Right hindlimb (tissue), 1 donor: Measurements from ENCODE around the gene ZMIZ1.

ENCODE experiments used
- DNase-seq: peaks from one replicate; pipeline ENCODE4 v3.0.0-alpha.2; 2018

Gene ZMIZ1

GRCh38 chr10:79349072-79349491 is 280.3 kb downstream of the ZMIZ1 start:
- DNase-seq, result no peak

DNA sequence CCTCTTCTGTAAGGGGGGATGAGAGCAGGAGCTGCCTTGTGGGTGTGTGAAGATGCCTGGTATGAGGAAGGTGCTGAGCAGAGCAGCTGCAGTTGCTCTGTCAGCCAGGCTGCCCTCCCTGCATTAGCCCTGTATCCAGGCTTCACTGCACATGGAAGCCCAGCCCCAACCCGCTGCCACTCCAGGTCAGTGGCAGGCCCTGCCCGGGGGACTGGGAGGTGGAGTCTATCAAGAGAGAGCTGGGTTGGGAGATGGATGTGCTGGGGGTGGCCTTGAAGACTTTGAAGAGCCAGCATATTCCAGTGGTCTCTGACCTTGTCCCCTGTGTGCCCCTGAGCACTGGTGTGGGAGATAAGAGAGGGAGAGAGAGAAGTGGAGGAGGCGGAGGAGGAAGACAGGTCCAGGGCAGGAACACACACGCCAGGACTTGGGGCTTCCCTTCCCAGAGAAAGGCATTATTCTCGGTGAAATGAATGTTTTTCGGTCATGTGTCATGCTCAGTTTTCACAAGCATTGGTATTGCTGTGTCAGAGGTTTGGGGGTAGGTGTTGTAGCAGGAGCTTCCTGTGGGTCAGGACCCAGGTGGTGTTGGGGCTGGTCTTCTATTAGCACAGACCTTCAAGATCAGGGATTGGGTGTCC is 281.1 kb downstream of the ZMIZ1 start:
- DNase-seq, result no peak

- no peak for DNase-seq
Measured at GRCh38 chr10:79350407-79351154, 281.8 kb downstream of the ZMIZ1 start.

- no peak for DNase-seq
Measured at GRCh38 chr10:79351332-79351731, 282.6 kb downstream of the ZMIZ1 start.

DNA sequence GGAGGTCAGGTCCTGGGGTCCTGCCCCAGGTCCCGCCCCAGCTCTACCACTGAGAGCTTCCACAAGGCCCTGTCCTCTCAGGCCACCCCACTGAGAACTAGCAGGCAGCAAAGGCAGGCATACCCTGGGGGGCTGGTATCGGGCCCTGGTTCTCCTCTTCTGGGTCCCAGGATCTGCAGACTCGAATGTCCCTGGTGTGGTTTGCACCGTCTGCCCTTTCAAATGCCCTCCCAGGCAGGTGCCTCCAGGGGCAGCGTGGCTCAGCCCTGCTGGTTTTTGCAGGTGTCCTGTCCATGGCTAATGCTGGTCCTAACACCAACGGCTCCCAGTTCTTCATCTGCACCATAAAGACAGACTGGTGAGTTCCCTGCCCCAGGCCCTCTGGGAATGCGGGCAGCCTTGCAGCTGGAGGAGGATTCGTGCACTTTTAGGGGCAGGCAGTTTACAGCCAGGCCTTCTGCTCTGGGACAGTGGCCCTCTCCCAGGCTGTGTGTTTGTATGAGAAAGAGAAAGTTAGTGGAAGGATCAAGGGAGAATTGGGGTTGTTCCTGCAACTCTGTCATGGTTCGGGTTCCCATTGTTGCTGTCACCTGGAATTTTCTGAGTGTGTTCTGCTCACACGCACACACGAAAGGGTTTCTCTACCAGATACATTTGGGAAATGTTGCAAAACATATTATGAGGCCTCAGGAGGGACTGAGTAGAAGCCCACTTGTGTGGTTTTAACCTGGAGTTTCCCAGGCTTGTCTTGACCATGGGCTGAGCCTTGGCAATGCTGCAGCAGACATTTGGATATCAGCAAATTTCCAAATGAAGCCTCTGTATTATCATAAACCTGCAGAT is 283.5 kb downstream of the ZMIZ1 start:
- DNase-seq, result no peak

- DNase-seq, result no peak
Measured at GRCh38 chr10:79353000-79353406, 284.2 kb downstream of the ZMIZ1 start.

- DNase-seq, result no peak
Measured at GRCh38 chr10:79353726-79354125, 285.0 kb downstream of the ZMIZ1 start.

GRCh38 chr10:79354141-79354540 is 285.4 kb downstream of the ZMIZ1 start:
- no peak for DNase-seq

DNA sequence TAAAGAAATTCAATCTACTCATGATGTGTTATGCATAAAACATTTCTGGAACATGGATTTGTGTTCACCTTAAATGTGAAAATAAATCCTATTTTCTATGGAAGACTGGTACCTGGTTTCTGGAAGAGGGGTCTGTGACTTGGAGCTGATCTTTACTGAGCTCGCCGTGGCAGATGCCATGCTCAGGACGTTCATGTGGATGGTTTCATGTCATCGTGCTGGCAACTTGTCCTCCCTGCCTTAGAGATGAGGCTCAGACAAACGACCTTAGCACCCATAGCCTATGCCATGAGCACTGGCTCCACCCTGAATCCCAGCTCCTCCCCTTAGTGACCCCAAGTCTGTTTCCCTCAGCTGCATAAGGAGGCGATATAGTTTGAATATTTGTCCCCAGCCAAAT is 285.8 kb downstream of the ZMIZ1 start:
- no peak for DNase-seq

GRCh38 chr10:79355420-79356017 is 286.8 kb downstream of the ZMIZ1 start:
- DNase-seq, result no peak

DNA sequence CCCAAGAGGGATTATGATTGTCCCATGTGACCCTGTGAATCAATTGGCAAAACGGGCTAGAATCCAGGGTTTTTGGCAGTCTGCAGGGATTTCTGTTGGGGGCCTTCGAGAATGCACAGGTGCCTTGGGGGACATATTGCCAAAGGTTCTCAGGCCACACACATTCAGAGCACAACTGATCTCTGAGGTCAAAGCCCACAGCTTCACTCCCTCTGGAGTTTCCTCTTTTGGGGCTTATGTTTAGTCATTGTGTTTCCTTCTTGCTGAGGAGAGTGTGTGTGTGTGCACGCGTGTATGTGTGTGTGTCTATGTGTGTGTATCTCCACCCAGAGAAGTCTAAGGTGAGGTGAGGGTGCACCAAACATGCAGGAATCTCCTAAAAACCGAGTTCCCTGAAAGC is 287.3 kb downstream of the ZMIZ1 start:
- DNase-seq, result no peak

DNA sequence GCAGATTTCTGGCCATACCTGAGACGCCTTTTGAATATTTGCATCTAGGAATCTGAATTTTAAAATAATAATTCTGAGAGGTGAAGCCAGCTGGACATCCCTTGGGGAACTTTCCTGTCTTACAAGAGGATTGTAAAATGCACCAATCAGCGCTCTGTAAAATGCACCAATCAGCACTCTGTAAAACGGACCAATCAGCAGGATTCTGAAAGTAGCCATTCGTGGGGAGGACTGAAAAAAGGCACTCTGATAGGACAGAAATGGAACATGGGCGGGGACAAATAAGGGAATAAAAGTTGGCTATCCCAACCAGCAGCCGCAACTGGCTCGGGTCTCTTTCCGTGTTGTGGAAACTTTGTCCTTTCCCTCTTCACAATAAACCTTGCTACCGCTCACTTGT is 288.4 kb downstream of the ZMIZ1 start:
- DNase-seq, result no peak

DNA sequence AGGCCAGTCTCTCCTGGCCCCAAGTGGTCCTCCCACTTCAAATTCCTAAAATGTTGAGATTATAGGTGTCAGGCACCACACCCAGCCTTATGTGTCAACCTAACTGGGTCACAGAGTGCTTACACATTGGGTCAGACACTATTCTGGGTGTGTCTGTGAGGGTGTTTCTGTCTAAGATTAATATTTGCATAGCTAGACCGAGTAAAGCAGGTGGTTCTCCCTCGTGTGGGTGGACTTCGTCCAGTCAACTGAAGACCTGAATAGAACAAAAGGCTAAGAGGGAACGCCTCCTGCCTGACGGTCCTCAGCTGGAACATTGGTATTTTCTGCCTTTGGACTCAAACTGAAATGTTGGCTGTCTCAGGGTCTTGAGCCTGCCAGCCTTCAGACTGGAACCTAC is 290.0 kb downstream of the ZMIZ1 start:
- no peak for DNase-seq

GRCh38 chr10:79359816-79360498 is 291.2 kb downstream of the ZMIZ1 start:
- no peak for DNase-seq

DNA sequence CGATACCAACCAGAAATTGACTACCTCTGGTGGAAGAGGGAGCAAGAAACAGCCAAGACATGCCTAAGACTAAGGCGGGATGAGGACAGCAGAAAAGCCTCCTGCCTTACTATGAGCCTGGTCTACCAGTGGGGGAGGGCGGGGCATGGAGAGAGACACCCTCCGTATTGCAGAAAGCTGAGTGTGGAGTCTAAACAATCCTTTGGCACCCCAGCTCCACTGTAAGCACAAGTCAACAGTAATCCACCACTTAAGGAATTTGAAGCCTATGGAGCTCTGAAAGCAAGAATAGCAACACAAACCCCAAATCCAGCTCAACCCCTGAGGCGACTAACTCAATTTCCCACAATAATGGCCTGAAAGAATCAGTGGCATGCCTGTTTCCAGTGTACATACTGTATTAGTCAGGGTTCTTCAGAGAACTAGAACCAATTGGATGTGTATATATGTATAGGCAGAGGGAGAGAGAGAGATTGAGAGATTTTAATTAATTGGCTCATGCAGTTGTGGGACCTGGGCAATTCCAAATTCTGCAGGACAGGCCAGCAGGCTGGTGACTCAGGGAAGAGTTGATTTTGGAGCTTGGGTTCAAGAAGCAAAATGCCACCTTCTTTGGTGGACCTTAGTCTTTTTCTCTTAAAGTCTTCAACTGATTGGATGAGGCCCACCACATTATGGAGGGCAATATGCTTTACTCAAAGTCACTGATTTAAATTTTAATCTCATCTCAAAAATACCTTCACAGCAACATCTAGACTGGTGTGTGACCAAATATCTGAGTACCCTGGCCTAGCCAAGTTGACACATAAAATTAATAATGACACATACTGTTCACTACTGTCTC is 292.0 kb downstream of the ZMIZ1 start:
- no peak for DNase-seq

DNA sequence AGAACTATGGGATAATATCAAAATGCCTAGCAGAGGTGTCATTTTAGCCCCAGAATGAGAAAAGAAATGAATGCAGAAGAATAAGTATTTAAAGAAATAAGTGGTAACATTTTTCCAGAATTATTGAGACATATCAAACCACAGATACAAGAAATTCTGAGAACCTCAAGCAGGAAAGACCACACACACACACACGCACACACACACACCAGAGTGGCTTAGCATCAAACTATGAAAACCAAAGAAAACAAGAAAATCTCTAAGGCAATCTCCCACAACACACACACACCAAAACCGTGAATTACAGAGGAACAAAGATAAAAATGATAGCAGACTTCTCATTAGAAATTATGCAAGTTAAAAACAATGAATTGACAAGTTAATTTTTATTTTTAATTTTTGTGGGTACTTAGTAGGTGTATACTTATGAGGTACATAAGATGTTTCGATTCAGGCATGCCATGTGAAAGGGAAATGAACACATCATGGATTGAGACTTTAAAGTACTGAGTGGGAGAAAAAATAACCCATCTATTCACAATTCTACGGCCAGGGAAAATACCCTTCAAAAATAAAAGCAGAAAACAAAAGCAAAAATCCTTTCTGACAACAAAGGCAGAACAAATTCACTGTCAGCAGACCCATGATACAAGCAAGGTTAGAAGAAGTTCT is 293.1 kb downstream of the ZMIZ1 start:
- no peak for DNase-seq
